HG03280 (cell line): ENCODE measurements around the gene SGMS1.

Experiments used
- ATAC-seq: cut with Tn5 transposase; IDR thresholded peaks from one replicate; pipeline ENCODE4 v1.9.1; 2021; ENCODE audit warnings: mild to moderate bottlenecking, moderate library complexity; ENCODE audit not compliant: unreplicated experiment

SGMS1 gene

DNA sequence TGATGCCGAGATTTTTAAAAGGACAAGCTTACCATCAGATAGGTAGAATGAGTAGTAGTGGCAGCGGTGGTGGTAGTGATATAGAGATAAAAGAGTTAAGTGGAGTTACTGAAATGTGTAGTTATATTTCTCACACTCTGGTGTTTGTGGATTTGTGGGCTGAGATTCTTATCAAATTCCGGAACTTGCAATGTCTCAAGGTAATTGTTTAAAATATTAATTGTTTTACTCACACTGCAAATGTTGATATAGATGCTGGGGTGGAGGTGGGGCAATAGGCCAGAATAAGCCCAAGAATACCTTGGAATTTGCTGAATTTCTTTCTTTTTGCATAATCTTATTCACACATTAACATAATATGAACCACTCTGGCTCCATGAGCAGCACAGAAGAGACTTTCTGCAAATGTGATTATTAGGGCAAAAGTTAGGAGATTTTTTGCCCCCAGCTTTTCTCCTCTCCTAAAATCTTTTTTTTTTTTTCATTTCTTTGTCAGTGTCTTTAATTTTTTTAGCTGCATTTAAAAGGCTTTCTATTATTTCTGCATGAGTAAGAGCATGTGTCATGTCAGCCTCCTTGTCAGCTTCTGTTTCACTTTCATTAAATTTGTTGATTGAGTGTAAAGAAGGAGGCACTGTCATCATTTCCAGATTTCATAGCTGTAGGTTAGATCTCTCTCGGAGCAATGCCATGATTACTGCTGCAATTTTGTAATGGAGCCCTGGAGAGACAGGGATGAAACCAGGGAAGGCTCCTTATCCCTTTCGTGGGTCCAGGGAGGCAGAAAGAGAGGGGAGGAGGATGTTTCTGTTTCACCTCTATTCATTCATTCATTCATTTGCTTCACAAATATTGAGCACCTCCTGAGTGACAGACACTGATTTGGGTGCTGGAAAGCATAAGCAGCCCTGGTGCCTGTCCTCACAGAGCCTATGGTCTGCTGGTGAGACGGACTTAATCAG, 13.1 kb upstream of the SGMS1 start:
- peak; percentile 86 for ATAC-seq

- ATAC-seq, result no peak
Observed at GRCh38 chr10:50635286-50635685, 11.5 kb upstream of the SGMS1 start.

DNA sequence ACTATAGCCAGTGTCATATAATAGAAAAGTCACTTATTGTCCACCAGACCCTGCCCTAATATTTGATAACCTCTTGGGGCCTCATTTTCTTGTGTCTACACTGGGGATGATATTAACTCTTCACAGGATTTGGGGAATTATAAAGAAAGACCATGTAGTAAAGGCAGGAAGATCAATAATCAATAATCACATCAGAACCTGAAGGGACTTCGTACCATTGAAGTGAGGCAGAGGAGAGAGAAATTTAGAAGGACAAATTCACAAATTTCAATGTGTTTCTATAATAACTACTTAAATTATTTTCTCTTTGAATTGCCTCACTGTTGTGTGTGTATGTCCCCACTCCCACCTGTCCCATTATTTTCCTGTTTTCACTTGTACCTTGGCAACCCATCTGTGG, 10.7 kb upstream of the SGMS1 start:
- ATAC-seq, result no peak

GRCh38 chr10:50631052-50631451, 7.3 kb upstream of the SGMS1 start:
- ATAC-seq, result no peak

DNA sequence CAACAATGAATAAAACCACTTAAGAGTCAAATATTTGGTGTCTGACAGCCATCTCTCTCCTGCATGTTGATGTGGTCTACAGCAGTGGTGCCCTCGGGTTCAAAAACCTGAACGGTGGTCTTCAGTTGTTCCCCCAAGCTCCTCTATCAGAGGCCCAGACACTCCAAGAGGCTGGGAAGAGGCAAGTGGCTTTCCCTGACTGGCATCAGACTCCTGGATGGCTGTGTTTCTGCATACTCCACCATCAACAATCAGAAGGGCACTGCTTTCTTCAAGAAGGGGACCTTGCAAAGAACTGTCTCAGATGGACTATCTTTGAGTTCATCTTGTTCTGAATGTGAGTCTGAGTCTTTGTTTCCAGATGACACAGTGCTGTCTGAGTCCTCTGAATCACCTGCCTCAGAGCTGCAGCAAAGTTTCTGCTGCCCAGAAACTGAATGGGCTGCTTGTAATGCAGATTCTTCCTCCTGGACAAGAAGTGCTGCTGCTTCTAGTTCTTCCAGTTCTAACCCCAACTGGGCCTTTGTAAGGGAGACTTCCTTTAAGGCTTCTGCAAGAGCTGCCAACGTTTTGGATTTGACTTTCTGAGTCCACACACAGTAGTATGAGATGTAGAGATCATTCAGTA, 5.9 kb upstream of the SGMS1 start:
- ATAC-seq, result no peak

DNA sequence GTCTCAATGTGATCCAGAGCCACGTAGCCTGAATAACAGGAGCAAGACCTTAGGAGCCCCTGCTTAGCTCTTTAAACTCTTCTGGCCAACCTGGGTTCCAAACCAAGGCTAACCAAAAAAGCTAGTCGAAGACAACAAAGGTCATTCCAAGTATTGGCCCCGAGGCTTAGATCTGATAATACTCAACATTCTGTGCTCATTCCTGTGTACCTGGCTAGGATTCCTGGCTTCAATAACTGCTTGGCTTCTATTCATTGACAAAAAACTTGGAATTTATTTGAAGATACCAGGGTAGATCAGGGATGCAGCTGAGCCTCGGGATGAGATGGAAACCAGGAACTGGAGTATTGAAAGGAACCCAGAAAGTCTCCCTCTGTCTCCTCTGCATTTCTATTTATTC, 4.1 kb upstream of the SGMS1 start:
- ATAC-seq, result no peak

GRCh38 chr10:50627443-50627842, 3.7 kb upstream of the SGMS1 start:
- ATAC-seq, result no peak

DNA sequence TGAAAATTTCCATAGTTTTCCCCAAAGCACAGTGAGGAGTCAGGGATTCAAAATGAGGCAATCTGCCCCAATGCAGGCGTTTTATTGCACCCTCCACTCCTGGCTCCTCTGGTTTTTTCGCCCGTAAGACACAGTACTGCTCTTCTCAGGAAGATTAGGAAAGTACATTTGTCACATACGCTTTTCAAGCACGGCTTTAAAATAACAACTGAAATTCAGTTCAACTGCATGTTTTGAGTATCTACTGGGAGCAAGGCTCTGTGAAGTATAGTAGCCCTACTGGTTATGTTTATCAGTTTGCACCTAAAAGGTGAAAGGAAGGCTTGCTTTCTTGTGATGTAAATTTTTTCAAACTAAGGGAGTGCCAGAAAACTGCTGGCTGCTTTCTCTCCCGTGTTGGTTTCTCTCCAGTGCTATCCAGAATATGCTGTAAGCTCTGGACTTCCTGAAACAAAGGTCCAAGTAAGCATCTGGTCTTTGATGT, 1.9 kb upstream of the SGMS1 start:
- ATAC-seq, result no peak

DNA sequence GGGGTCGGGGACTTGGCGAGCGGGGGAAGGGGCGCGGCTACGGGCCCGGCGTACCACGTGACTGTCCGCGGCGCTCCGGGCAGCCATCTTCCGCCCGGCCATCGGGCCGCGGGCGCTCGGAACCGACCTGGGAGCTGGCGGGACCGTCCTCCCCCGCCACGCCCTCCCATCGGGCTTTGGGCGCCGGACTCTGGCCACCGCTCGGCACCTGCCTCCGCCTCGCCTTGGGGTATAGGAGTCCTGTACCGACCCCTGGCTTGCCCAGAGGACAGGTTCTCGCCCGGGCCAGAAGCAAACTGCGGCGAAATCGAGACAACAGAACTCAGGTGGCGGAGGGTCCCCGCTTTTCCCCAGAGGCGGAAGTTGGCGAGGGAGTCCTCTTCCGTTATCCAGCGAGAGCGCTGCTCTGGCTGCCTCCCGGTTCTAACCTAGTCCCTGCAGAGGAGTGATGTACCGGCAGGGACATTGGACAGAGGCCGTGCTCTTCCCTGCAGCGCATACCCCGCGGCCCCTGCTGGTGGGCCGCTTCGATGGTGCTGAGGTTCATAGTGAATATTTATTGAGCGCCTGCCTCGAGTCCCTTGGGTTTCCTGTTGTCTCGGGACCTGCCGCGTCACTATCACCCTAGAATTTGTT, 1.2 kb upstream of the SGMS1 start:
- peak; percentile 48 for ATAC-seq

DNA sequence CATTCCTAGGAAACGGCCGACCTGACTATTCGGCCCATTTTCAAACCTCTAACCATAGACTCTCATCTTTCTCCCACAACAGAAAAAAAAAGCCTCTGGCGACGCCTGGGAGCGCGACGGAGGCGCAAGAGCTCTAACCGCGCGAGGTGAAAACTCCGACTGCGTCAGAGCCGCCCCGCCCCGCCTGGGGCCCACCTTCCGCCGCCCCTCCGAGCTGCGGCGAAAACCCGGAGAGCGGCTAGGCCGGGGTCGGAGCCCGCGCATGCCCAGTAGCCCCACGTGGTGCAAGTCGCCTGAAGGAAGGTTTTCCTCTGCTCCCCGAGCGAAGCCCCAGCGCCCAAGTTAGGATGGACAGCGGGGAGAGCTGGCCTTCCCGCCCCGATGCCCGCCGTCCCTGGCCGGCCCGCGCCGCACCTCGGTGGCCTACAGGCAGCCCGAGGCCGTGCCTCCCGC, 683 bp upstream of the SGMS1 start:
- peak; percentile 55 for ATAC-seq

DNA sequence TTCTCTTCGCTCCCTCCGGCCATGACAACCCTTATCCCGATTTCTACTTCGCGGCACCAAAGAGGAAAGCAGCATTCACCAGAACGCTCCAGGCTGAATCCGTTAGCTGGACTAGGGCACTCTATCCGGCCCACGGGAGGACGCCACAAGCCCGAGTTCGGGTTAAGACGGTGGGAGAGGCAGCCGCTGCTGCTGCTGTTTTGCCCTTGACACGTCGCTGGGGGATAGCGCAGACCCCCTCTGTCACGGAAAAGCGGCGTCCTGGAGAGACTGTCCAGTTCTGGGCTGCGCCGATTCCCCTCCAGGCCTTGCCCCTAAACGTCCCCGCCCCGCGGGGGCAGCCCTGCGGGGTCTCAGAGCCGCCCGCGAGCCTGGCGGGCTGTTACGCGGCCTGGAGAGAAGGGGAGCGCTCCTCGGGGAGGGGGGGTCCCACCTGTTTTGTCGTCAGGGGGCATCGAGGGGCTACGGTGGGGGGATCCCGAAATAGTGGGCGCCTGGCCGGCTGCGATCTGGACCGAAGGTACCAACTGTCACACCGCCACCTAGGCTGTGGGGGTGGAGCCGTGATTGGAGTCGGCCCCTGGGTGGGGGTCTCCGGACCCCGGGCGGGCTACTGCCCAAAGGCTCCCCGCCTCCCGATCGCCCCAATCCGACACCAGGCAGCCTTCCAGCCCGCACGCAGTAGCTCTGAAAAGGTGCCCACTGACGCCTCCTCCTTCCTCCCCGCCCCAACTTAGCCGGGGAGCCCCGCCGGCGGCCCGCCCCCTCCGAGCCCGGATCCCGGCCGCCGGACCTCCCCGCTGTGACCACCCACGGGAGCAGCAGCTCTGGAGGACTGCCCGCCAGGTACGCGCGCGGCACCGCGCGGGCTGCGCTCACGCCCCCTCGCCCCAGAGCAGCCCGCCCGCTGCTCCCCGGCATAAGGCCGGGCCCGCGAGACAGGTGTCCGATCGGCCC, 772 bp downstream of the SGMS1 start:
- peak; percentile 4 for ATAC-seq

DNA sequence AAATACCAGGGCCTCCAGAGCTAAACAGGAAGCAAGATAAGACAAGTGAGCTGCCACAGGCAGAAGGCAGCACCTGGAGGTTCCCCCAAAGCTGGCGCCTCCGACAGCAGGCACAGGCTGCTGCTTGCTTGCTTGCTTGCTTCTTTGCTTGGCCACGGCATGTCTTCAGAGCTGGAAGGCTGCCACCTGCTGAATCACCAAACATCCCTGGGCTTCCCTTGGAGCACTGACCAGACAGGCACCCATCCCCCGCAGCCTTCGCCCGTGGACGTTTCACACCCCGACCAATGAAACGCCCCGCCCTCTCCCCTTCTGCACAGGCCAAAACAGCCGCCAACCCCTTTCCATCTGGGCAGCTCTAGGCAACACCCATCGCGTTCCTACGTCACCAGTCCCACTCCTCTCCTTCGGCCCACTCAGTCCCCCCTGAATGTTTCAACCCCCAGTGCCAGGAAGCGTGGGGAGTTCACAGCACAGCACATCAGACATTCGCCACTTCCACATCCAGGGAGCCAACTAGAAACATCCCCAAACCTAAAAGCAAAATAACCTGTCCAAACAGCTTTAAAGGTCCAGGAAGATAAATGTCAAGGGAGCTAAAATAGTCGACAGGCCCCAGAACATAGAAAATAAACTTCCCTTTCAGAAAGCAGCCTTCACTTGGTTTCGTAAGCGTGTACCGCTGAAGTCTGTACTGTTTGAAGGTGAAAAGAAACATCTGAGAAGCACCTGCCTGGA, 1.6 kb downstream of the SGMS1 start:
- ATAC-seq, result peak; percentile 24

DNA sequence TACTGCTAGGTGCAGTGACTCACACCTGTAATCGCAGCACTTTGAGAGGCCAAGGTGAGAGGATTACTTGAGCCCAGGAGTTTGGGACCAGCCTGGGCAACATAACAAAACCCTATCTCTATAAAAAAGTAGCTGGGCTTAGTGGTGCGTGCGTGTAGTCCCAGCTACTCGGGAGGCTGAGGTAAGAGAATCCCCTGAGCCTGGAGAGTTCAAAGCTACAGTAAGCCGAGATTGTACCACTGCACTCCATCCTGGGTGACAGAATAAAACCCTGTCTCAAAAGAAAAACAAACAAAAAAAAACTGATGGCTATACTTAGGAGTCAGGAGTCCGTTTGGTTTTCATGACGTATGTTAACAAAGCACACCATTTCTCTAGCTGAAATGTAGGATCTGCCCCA, 2.9 kb downstream of the SGMS1 start:
- ATAC-seq, result no peak

- no peak for ATAC-seq
Observed at GRCh38 chr10:50619882-50620281, 3.9 kb downstream of the SGMS1 start.

- no peak for ATAC-seq
Observed at GRCh38 chr10:50619166-50619565, 4.6 kb downstream of the SGMS1 start.

DNA sequence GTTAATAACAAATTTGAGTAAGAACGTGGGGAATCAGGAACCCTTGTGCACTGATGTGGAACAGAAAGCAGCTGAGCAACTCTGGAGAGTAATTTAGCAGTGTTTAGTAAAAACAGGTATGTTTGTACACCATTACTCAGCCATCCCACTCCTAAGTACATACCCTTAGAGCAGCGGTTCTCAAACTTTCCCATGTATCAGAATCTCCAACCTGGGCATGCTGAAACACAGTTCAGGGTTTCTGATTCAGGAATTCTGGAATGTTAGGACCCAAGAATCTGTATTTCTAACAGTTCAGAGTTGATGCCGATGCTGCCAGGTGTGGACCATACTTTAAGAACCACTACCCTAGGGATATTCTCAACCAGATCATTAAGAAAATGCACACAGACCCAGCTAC, 5.1 kb downstream of the SGMS1 start:
- ATAC-seq, result no peak

GRCh38 chr10:50615658-50616057, 8.1 kb downstream of the SGMS1 start:
- ATAC-seq, result no peak

DNA sequence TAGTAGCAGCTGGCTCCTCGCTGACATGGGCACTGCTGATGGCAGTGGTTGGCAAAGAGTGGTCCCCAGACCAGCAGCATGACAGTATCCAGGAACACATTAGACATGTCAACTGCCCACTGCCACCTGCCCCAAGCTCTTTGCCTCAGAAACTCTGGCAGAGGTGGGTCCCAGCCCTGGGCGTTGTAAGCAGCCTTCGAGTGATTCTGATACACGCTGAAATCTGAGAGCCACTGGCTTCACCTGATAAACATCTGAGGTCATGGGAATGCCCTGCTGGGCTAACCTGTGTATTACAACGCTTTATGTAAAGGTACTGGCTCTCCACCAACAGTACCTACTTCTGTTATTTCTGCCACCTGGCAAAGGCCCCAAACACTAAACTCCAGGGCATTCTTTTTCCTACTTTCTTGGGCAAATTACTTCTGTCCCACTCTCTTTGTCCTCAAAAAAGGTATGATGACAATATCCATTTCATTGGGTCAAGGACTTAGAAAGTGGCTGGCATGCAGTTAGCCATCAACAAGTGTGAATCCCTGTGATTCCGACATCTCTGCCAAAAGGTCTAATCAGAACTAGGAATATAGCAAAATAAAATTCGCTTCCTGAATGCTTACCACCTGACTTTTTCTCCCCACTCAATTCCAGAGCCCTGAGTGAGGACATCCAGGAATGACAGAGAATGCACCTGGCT, 9.2 kb downstream of the SGMS1 start:
- peak; percentile 68 for ATAC-seq
